ENCODE data around the gene KCTD13.

KCTD13 gene

GRCh38 chr16:29873319-29873718 lies 52.7 kb downstream of the KCTD13 start:
- no peak for TF ChIP-seq ZNF518A (tag by site-specific recombination; conservative IDR thresholded peaks at IDR 0.05; ENCODE audit: low read depth)
- no peak for TF ChIP-seq ZNF560 (tag by site-specific recombination; IDR thresholded peaks at IDR 0.05; ENCODE audit: borderline replicate concordance)
- TF ChIP-seq ZNF292 (tag by site-specific recombination; IDR thresholded peaks at IDR 0.05; ENCODE audit: borderline replicate concordance, low read depth) = no peak
- TF ChIP-seq ZNF223 (tag by site-specific recombination; IDR thresholded peaks at IDR 0.05) = no peak
- no peak for TF ChIP-seq SETDB1 (IDR thresholded peaks at IDR 0.05; ENCODE audit: insufficient read length, low read length)
- TF ChIP-seq MZF1 (tag by site-specific recombination; IDR thresholded peaks at IDR 0.05; ENCODE audit: borderline replicate concordance) = no peak
- no peak for TF ChIP-seq ZBTB8A (tag by site-specific recombination; IDR thresholded peaks at IDR 0.05)
- no peak for TF ChIP-seq ZNF654 (tag by site-specific recombination; IDR thresholded peaks at IDR 0.05; ENCODE audit: low read depth)
- no peak for TF ChIP-seq REPIN1 (tag by site-specific recombination; IDR thresholded peaks at IDR 0.05; ENCODE audit: low read depth)
- TF ChIP-seq ZNF280D (tag by site-specific recombination; IDR thresholded peaks at IDR 0.05) = no peak
- TF ChIP-seq, protein P1, sequence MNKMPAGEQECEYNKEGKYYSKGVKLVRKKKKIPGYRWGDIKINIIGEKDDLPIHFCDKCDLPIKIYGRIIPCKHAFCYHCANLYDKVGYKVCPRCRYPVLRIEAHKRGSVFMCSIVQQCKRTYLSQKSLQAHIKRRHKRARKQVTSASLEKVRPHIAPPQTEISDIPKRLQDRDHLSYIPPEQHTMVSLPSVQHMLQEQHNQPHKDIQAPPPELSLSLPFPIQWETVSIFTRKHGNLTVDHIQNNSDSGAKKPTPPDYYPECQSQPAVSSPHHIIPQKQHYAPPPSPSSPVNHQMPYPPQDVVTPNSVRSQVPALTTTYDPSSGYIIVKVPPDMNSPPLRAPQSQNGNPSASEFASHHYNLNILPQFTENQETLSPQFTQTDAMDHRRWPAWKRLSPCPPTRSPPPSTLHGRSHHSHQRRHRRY (tag by site-specific recombination; IDR thresholded peaks at IDR 0.05) = no peak
- TF ChIP-seq TSHZ1 (tag by site-specific recombination; IDR thresholded peaks at IDR 0.05; ENCODE audit: borderline replicate concordance) = no peak
- no peak for TF ChIP-seq ZNF174 (tag by site-specific recombination; IDR thresholded peaks at IDR 0.05)
- TF ChIP-seq, protein P2, sequence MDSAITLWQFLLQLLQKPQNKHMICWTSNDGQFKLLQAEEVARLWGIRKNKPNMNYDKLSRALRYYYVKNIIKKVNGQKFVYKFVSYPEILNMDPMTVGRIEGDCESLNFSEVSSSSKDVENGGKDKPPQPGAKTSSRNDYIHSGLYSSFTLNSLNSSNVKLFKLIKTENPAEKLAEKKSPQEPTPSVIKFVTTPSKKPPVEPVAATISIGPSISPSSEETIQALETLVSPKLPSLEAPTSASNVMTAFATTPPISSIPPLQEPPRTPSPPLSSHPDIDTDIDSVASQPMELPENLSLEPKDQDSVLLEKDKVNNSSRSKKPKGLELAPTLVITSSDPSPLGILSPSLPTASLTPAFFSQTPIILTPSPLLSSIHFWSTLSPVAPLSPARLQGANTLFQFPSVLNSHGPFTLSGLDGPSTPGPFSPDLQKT (IDR thresholded peaks at IDR 0.05; ENCODE audit: borderline replicate concordance, low read depth, low read length) = no peak
- no peak for TF ChIP-seq OSR2 (tag by site-specific recombination; IDR thresholded peaks at IDR 0.05)
- ChIA-PET POLR2A (no interaction called here), CTCF (interaction anchor here (0.8 to 1.3 kb wide), 3 partner anchors 10 to 99 kb away, joined by 3 to 4 read pairs (median 4); partner anchors contain the start of genes CDIPT and SEZ6L2)
- Histone ChIP-seq H3K27ac (ENCODE audit: extremely low read depth, low read depth, low read length) (no peak overlapping the region), H3K4me1 (ENCODE audit: control insufficient read depth, insufficient read depth, low read length) (no peaks in the 10 kb centered on the region), H3K9me3 (ENCODE audit: control insufficient read depth, insufficient read depth, low read depth, low read length) (no peaks in the 10 kb centered on the region), H3K4me3 (ENCODE audit: low read depth, low read length) (no peak overlapping the region), H3K36me3 (ENCODE audit: control insufficient read depth in 2 of 2, insufficient read depth in 1 of 2, low read length in 2 of 2) (no peaks in the 10 kb centered on the region)
